Activated T-helper 9 cell treated with anti-CD3 and anti-CD28 coated beads, Interleukin-2, amount 50 U/mL, for 16 hours (primary cell): ENCODE measurements around the gene RPS14.

ENCODE experiments used
- DNase-seq: peaks from one replicate; pipeline ENCODE4 v3.0.0-alpha.2; 2020; ENCODE audit warnings: low read depth

RPS14 gene

GRCh38 chr5:150449517-150450339 lies at the start of gene RPS14:
Gene RPS14, minus strand, starts transcription at chr5:150449739. Its CDS starts 2,006 bp downstream, at chr5:150447733.
- peak; percentile 89 for DNase-seq

DNA sequence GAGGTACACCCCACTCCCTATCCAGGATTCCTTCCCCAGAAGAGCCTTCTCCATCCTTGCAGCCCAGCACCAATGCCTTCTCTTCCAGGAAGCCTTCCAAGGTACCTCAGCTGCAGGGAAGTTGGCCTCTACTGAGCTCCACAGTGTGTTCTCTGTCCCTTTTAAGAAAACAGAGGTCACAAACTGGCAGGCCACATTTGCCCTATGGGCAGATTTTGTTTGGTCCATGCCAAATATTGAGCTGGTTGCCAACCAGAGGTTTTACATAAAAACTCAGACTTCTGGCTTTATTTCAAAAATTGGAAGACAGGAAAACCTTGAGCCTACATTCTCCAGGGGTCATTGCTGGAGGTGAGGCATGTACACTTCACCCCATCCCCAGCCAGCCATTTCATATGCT lies 49.4 kb upstream of the RPS14 start:
- no peak for DNase-seq

DNA sequence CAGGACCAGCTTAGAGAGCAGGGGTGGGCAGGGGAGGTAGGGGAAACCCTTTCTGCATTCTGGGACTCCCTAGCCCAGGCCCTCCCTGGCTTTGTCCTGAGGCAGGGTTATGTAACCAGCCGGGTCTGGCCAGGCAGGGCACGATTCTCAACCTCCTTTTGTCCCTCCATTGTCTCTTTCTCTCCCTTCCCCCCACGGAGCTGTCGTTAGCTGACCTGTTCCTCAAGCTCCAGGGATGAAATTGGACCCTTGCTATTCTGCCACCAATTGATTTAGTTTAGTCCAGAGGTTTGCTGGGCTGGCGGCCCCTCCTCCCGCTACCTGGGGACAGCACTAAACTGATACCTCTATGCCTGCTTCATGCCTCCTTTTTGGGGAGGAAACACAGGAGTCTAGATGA lies 49.0 kb upstream of the RPS14 start:
- no peak for DNase-seq

DNA sequence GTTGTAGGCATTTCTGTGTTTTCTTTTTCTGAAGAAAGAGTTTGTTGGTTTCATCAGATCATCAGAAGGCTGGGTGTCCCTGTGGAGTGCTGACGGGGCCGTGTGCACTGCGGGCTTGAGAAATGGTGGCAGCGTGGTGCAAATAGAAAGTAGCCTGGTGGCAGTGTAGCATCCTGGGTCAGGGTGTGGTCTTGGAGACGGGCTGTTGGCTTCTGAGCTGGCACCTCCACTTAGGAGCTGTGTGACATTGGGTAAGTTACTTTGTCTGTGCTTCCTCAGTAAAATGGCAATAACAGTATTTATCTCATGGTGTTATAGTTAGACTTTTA lies 48.4 kb upstream of the RPS14 start:
- DNase-seq: no peak

- no peak for DNase-seq
These were observed 47.9 kb upstream of the RPS14 start for GRCh38 chr5:150497274-150497988.

DNA sequence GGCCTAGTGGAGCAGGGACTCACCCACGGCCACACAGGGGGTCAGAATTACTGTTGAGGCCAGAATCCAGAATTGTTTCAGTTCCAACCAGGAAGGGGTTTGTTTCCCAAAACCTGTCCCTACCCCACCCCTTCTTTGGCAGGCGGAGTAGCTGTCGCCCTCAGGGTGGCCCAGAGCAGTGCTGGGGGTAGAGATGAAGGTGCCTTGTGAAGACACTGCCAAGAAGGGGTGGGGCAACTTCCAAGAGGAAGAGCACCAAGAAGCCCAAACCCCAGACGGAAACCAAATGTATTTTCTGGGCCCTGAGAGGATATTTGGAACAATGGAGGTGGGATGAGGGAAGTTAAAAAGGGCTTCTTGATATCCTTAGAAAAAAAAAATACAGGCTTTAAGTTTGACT lies 47.0 kb upstream of the RPS14 start:
- no peak for DNase-seq

- DNase-seq: no peak
These were observed 46.6 kb upstream of the RPS14 start for GRCh38 chr5:150496098-150496497.

DNA sequence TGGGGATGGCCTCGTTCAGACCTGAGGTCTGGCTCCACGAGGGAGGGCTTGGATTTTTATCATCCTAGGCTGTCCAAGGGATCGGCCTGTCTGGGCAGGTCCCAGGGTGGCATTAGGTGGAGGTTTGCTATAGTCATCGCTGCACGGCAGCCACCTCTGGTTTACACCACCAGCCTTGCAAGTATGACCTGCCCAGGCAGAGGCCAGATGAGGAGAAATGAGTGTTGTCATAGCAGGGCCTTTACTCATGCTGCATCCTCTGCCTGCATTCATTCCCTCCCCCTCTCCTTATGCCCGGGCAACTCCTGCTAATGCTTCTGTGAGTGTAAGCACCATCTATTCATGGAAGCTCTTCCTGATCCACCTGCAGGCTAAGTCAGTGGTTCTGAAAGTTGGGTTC lies 43.1 kb upstream of the RPS14 start:
- no peak for DNase-seq

- no peak for DNase-seq
These were observed 42.3 kb upstream of the RPS14 start for GRCh38 chr5:150491876-150492275.

DNA sequence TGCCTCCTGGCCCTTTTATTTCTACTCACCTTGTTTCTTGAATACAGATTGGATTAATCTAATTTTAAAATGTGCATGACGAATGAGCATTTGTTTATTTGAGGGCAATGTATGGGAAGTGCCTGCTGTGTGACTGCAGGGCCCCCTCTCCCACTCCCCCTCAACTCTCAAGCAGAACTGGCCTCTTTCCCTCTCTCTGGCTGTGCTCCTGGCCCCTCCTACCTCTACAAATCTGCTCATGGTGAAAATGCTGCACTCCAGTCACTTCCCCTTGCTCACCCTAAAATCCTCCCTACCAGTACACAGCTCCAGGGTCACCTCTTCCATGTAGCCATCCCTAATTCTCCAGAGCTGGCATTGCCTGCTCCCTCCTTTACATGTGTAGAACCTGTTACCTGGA lies 41.2 kb upstream of the RPS14 start:
- DNase-seq: no peak

- DNase-seq: no peak
These were observed 40.7 kb upstream of the RPS14 start for GRCh38 chr5:150490296-150490669.

- DNase-seq: no peak
These were observed 40.1 kb upstream of the RPS14 start for GRCh38 chr5:150489360-150490295.

DNA sequence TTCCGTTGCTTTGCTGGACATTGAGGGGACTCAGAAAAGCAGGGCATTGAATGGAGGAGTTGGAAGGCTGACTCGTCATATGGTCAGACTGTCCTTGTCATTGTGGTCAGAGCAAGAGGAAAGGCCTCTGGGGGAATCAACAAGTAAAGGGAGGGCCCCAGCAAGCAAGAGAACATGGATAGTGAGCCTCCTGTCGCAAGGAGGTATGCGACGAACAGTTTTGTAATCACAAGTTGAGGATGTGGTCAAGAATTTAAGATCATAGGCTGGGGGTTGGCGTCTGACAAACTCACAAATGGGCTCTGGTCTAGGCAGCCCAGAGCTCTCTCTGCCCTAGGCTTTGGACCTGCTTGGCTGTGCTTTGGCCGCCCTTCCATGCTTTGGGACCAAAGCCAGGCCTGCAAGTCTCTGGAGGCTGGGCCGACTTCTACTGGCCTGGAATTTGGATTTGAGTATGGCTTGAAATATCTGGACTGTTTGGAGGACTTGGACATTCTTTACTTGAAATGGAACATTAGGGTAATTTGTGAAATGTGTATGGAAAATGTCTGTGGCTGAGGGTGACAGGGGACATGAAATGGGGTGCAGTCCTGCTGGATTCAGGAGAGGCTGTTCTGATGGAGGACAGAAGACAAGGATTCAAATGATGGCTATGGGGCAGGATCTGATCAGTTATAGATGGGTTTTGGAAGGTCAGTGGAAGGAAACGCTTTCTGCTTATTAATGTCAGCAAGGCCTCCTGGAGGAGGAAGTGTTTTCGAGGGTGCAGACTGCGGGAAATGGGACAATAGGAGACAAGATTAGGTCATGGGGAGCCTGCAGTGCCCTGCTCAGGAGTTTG lies 39.2 kb upstream of the RPS14 start:
- no peak for DNase-seq

DNA sequence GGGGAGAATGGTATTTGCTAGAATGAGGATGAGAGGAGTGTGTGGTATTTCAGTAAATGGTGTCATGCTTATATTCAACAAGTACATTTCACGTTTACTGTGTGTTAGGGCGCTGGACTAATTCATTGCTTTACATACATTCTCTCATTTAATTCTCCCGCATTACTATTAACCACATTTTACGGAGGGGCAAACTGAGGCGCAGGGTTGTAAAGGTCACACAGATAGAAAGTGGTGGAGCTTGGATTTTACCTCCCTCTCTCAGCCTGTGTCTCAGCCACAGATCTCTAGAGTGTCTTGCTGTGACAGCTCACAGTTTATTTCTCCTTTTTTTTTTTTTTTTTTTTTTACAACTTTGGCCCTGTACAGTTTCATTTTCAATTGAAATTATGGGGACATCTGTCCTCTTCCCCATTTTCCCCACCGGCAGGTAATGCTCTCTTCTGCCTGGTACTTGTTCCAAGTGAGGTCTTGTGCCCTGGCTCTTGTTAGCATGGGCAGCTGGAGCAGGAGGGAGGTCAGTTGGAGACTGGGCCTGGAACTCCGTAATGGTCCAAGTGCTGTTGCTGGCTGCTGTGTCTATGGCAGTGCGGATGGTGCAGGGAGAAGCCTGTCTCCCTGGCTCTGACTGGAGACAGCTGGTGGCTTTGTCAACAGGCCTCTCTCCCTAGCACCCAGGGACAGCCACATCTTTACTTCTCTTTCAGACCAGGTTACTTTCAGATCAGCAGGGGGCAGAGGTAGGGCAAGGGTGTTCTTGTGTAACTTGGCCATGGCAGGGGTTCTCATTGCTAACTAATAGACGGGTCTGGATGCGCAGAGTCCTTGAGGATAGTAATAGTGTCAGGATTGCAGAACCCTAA lies 37.9 kb upstream of the RPS14 start:
- no peak for DNase-seq

DNA sequence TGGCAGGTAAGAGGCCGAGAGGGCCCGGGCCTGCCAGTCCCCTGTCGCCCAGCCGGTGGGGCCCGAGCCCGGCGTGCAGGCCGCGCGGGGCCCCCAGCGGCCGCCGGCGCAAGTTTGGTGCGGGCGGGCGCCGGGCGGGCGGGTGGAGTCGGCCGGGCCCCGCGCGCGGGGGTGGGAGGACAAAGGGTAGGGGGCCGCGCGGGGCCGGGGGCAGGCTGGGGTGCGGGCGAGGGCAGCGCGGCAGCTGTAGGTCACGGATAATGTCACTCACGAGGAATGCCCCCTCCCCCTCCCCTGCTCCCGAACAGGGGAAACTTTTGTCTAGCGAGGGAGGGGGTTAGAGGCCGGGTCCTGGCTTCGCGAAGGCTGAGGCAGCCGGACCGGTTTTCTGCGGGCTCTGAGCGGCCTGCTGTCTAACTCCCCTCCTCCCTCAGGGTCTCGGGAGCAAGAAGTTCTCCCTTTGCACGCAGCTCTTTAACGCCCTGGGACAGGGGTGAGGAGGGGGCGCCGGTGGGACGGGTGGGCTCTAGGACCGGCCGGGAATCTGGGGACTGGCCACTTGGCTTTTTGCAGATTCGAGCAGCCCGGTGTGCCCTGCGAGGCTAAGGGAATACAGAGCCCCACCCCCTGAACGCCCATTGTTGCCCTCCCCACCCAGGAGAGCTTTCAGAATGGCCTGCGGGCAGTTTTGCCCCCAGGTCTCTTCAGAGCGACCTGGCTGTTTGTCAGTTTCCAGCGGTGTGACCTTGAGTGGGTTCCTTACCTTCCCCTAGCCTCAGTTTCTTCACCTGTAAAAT lies 37.1 kb upstream of the RPS14 start:
- DNase-seq: peak; percentile 15

DNA sequence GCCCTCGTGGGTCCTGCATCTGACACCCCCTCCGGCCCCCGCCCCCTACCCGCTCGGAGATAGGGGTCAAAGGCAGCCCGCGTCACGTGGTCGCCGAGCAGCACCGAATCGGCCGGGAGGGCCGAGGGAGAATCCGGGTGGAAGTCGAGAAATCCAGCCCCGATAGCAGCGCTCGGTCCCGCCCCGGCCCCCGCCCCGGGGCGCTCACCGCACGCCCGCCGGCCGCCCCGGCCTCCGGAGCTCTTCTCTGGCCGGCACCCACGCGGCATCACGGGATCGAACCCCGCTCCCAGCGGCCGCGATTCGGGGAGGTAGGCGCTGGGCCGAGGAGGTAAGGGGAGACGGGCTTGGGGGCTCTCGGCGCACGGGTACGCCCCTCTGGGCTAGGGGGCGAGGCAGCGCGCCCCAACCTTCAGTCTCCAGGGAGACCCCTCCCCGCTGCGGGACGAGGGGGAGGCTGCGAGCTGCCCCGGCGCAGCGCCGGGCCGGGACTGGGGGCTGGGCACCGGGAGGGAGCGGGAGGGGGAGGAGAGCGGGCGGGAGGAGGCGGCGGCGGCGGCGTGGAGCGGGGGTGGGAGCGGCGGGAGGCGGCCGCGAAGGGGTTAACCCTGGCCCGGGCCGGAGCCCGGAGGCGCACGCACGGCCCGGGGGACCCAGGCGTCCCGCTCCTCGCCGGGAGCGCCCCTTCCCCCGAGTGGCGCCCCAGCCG lies 36.3 kb upstream of the RPS14 start:
- DNase-seq: peak; percentile 5

DNA sequence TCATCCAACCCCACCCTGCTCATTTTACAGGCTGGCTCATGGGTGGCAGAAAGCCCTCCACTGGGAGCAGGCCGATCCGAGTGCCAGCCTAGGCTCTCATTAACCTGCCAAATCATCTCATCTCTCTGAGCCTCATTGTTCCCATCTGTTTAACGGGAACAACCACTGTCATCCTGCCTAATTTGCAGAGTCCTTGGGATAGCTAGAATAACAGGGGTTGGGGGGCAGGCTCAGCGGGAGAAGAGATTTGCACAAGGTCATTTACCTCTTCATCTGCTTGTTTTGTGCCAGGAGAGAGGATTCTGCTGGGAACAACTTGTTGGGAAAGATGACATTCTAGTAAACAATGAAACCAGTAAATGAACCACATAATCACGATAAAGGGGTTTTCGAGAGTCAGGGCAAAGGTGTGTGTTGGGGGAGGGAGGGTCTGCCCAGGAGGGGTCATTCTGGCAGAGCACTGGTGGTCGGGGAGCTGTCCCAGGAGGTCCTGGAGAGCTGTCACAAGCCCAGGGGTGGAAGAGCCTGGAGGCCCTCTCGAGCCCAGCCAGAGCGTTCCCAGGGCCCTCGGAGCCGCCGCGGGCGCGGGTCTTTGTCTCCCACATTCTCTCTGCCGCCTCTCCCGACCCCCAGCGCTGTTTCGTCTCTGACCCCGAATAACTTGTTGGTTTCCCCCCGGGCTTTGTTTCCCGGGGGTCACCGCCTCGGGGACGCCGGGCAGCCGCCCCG lies 35.6 kb upstream of the RPS14 start:
- DNase-seq: no peak

- no peak for DNase-seq
These were observed 32.5 kb upstream of the RPS14 start for GRCh38 chr5:150481972-150482406.

DNA sequence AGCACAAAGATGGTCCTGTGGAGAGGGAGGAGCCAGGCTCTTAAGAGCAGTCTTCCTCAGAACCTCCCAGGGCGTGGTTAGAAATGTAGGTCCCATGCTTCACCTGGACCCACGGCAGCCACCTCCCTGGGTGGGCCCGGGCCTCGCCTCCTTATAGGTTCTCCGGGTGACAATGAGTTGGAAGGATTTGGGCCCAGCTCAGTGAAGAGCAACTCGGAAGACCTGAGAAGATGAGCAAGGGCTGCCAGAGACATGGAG lies 32.1 kb upstream of the RPS14 start:
- no peak for DNase-seq
